A549 (cell line): ENCODE data around the gene PLAC9. TPM values are rescaled to one million over a fixed set of nuclear protein-coding genes. Genes with fewer than 3 reads are reported as not detected.

Source experiments
- ATAC-seq, 2 experiments: fragments of 200-7000 bp in 1 of 2; fragments of >200 bp in 1 of 2; cut with Nextera tagmentation in 1 of 2; cut with Tn5 transposase in 1 of 2; 3 replicates each; pipeline versions ENCODE4 v1.8.0 to v1.9.1; 2018 to 2020; ENCODE audit warnings: mild to moderate bottlenecking in 1 of 2, moderate library complexity in 1 of 2
- CTCF ChIA-PET: fragments of 300-600 bp; sonication (Branson Sonifier 250); formaldehyde crosslinking; extraction: SDS; loops from one replicate; lab custom pipeline; 2021; ENCODE audit warnings: antibody characterized with exemption, inconsistent platforms; lab: Yijun Ruan, JAX
- POLR2A ChIA-PET: fragments of 350-600 bp; formaldehyde crosslinking; extraction: SDS; loops from one replicate; lab custom pipeline; 2021; ENCODE audit warnings: antibody characterized with exemption, inconsistent platforms; lab: Yijun Ruan, JAX
- DNase-seq, 2 experiments: peaks; one replicate each; pipeline versions ENCODE4 v3.0.0 to v3.0.0-alpha.2; 2011 to 2016; ENCODE audit warnings: low read depth in 1 of 2, low spot score in 1 of 2
- FAIRE-seq: peaks from 2 replicates; lab custom pipeline; 2011; peaks lifted over from hg19 to GRCh38; lab: Jason Lieb, UNC
- H3K27ac ChIP-seq, 2 experiments: fragments of >200 bp; sonication (Bioruptor Twin); formaldehyde crosslinking; 3 replicates each; pipeline ENCODE4 v1.5.1; 2016 to 2017
- H3K4me1 ChIP-seq: fragments of >200 bp; sonication (Bioruptor Twin); formaldehyde crosslinking; 3 replicates; pipeline ENCODE4 v1.6.1; 2016
- H3K4me2 ChIP-seq: fragments of >200 bp; sonication (Bioruptor Twin); formaldehyde crosslinking; 3 replicates; pipeline ENCODE4 v1.6.1; 2016
- H3K4me3 ChIP-seq: fragments of >200 bp; sonication (Bioruptor Twin); formaldehyde crosslinking; 3 replicates; pipeline ENCODE4 v1.5.1; 2016
- H3K9me3 ChIP-seq: fragments of >200 bp; sonication (Bioruptor Twin); formaldehyde crosslinking; 3 replicates; pipeline ENCODE4 v1.6.1; 2016
- BHLHE40 ChIP-seq: IDR thresholded peaks from 2 replicates; pipeline ENCODE4 v1.6.1; 2012; ENCODE audit warnings: low read depth, low read length, inconsistent platforms
- CBX2 ChIP-seq: fragments of 200-600 bp; sonication (generic); IDR thresholded peaks from 2 replicates; pipeline ENCODE4 v1.6.1; 2016; ENCODE audit warnings: low read depth, mild to moderate bottlenecking, borderline replicate concordance
- EHF ChIP-seq: fragments of 250-450 bp; sonication (Bioruptor Pico); IDR thresholded peaks from 2 replicates; pipeline ENCODE4 v1.5.0; 2020; ENCODE audit warnings: mild to moderate bottlenecking
- ESRRA ChIP-seq: fragments of 150-350 bp; IDR thresholded peaks from 2 replicates; pipeline ENCODE4 v1.6.1; 2014; ENCODE audit warnings: mild to moderate bottlenecking, low read length, borderline replicate concordance
- FOSB ChIP-seq: fragments of 250-450 bp; sonication (Bioruptor Pico); IDR thresholded peaks from 2 replicates; pipeline ENCODE4 v1.5.0; 2020; ENCODE audit warnings: mild to moderate bottlenecking, moderate library complexity
- FOXS1 ChIP-seq: fragments of 250-450 bp; sonication (Bioruptor Pico); IDR thresholded peaks from 2 replicates; pipeline ENCODE4 v1.5.0; 2020; ENCODE audit warnings: mild to moderate bottlenecking, moderate library complexity
- GATA3 ChIP-seq: IDR thresholded peaks from 2 replicates; pipeline ENCODE4 v1.6.1; 2012; ENCODE audit warnings: borderline replicate concordance
- HEYL ChIP-seq: fragments of 250-450 bp; sonication (Bioruptor Pico); IDR thresholded peaks from 2 replicates; pipeline ENCODE4 v1.8.0; 2021; ENCODE audit warnings: mild to moderate bottlenecking, moderate library complexity
- HOXB13 ChIP-seq: fragments of 250-450 bp; sonication (Bioruptor Pico); IDR thresholded peaks from 2 replicates; pipeline ENCODE4 v1.5.0; 2020; ENCODE audit warnings: low read depth, mild to moderate bottlenecking, moderate library complexity
- JUN ChIP-seq, 2 experiments: fragments of >200 bp; sonication (Bioruptor Twin); formaldehyde crosslinking; IDR thresholded peaks; 2 replicates in 1 of 2; 3 replicates in 1 of 2; pipeline ENCODE4 v1.6.1; 2016 to 2017
- JUNB ChIP-seq: fragments of >200 bp; sonication (Bioruptor Twin); formaldehyde crosslinking; IDR thresholded peaks from 2 replicates; pipeline ENCODE4 v1.6.1; 2016
- KDM5A ChIP-seq: fragments of 200-600 bp; sonication (generic); IDR thresholded peaks from 2 replicates; pipeline ENCODE4 v1.6.1; 2016; ENCODE audit warnings: antibody characterized with exemption, mild to moderate bottlenecking
- MYC ChIP-seq: IDR thresholded peaks from 2 replicates; pipeline ENCODE4 v1.6.1; 2012; ENCODE audit warnings: mild to moderate bottlenecking, inconsistent platforms, low read length, improper control_type of control experiment, borderline replicate concordance
- NPAS2 ChIP-seq: fragments of 250-450 bp; sonication (Bioruptor Pico); IDR thresholded peaks from 2 replicates; pipeline ENCODE4 v1.8.0; 2022; ENCODE audit warnings: mild to moderate bottlenecking, moderate library complexity, borderline replicate concordance
- RNF2 ChIP-seq: fragments of 200-600 bp; sonication (generic); IDR thresholded peaks from 2 replicates; pipeline ENCODE4 v1.6.1; 2016; ENCODE audit warnings: low read depth, mild to moderate bottlenecking, antibody characterized with exemption, moderate library complexity, borderline replicate concordance
- TFCP2L1 ChIP-seq: fragments of 250-450 bp; sonication (Bioruptor Pico); IDR thresholded peaks from 2 replicates; pipeline ENCODE4 v1.5.0; 2021; ENCODE audit warnings: mild to moderate bottlenecking
- TP53 ChIP-seq: fragments of 250-450 bp; sonication (Bioruptor Pico); IDR thresholded peaks from 2 replicates; pipeline ENCODE4 v1.5.0; 2021; ENCODE audit warnings: mild to moderate bottlenecking, moderate library complexity
- ZC3H11A ChIP-seq: fragments of 450-650 bp; IDR thresholded peaks from 2 replicates; pipeline ENCODE4 v1.6.1; 2014; ENCODE audit warnings: antibody characterized with exemption, mild to moderate bottlenecking
- ZSCAN20 ChIP-seq: fragments of 250-450 bp; sonication (Bioruptor Pico); IDR thresholded peaks from 2 replicates; pipeline ENCODE4 v1.8.0; 2022; ENCODE audit warnings: mild to moderate bottlenecking, moderate library complexity
- WGBS: methylation state at CpG from one replicate; pipeline ENCODE4 v1.1.6; 2017; ENCODE audit errors: missing lambda C conversion rate; 5-methylcytosine and 5-hydroxymethylcytosine counted together
- polyA plus RNA-seq, 4 experiments: library from polyadenylated mRNA; depleted of rRNA in 3 of 4; stranded (reverse); fragments of >200 nt; fragmentation: RNase III in 1 of 4; extraction: RNeasy Plus Mini Kit Qiagen cat#74134 plus additional on column Dnase treatment in 1 of 4; gene quantifications; 2 replicates in 3 of 4; 3 replicates in 1 of 4; pipeline ENCODE4 v1.2.3, GENCODE V29; 2011 to 2017
- TF ChIP-seq, protein P1 (sequence below): IDR thresholded peaks from 2 replicates; pipeline ENCODE4 v1.6.1; 2012
- TF ChIP-seq, protein P2 (sequence below): fragments of 150-350 bp; IDR thresholded peaks from 2 replicates; pipeline ENCODE4 v1.6.1; 2014; ENCODE audit warnings: low read depth, mild to moderate bottlenecking, low read length
- TF ChIP-seq, protein P3 (sequence below): fragments of 250-450 bp; sonication (Bioruptor Pico); IDR thresholded peaks from 2 replicates; pipeline ENCODE4 v1.5.0; 2020; ENCODE audit warnings: low read depth, mild to moderate bottlenecking, moderate library complexity
- TF ChIP-seq, protein P4 (sequence below): fragments of >200 bp; sonication (Bioruptor Twin); formaldehyde crosslinking; IDR thresholded peaks from 2 replicates; pipeline ENCODE4 v1.6.1; 2016
- TF ChIP-seq, protein P5 (sequence below): fragments of 450-650 bp; IDR thresholded peaks from 2 replicates; pipeline ENCODE4 v1.6.1; 2014; ENCODE audit warnings: antibody characterized with exemption

Gene PLAC9
- polyA plus RNA-seq, 2 of the 4 experiments (the other 2 are of a cell fraction), result not detected

DNA sequence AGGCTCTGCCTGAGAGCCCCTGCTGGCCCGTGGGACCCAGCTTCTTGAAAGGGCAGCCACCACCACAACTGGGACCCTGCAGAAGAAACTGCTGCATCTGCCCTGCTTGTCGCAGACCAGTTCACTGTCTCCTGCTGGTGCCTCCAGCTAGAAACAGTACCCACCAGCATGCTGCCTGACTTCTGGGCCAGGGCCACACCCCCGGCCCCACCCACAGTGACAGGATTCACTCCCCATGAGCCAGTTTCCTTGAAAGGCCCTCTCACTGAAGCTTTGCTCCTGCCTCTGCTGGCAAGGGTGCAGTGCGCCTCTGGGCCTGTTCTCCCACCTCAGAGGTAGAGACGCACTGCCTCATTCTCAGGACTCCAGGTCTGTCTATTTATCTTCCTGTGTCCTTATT is 40.4 kb downstream of the PLAC9 start:
- POLR2A ChIA-PET, result no interaction called here
- DNase-seq, result no peak

DNA sequence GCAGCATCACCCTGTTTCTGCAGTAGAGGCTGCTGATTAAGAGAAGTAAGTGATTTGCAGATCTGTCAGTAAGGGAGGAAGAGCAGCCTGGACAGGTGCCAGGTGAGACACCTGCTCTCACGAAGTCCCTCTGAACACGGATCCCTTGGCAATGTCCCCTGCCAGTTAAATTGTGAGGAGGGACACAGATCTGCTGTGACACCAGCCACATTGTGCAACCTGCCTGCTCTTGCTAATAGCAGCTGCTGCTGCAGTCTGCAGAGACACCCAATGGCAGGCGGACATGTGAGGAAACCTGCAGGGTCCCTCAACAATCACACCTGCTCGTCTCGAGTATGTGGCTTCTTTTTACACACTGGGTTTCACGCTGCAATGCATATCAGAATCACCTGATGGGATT is 40.9 kb downstream of the PLAC9 start:
- WGBS, result 82% methylated on average over 6 of the region's 6 CpGs
- ATAC-seq (no peak), DNase-seq (no peak), FAIRE-seq (no peak)
- Histone ChIP-seq H3K9me3 (no peaks in the 10 kb centered on the region), H3K4me3 (no peak overlapping the region), H3K27ac (no peak overlapping the region), H3K4me1 (peaks cover 8% of the 10 kb centered on the region; the same call in 1 of the 3 replicates), H3K4me2 (no peak overlapping the region)
- ChIA-PET CTCF (interaction anchor here (0.9 to 1.6 kb wide), 2 partner anchors 15 to 30 kb away, joined by 4 to 5 read pairs; no protein-coding TSS in a partner anchor), POLR2A (no interaction called here)
- TF ChIP-seq ESRRA (no peak), KDM5A (no peak), JUN (IDR thresholded peaks at IDR 0.05) (no peak), NPAS2 (no peak), BHLHE40 (no peak), GATA3 (no peak), FOSB (no peak), RNF2 (no peak)
- TF ChIP-seq, protein P1, sequence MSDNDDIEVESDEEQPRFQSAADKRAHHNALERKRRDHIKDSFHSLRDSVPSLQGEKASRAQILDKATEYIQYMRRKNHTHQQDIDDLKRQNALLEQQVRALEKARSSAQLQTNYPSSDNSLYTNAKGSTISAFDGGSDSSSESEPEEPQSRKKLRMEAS, result no peak

More for the DNA sequence above, 40.4 kb downstream of the PLAC9 start:
- H3K4me2 ChIP-seq, result no peak overlapping the region
- no peak overlapping the region for H3K4me3 ChIP-seq
- FAIRE-seq (no peak), ATAC-seq (no peak; a peak in 1 of 6 replicates)
- no peaks in the 10 kb centered on the region for H3K9me3 ChIP-seq
- H3K27ac ChIP-seq, result no peak overlapping the region
- TF ChIP-seq CBX2 (no peak), ZSCAN20 (CRISPR knock-in tag) (no peak), BHLHE40 (no peak), MYC (no peak), TFCP2L1 (no peak)
- CTCF ChIA-PET, result interaction anchor here (1.6 to 2.5 kb wide), 2 partner anchors 22 to 29 kb away, joined by 5 to 6 read pairs; no protein-coding TSS in a partner anchor
- WGBS, result 74% methylated on average over 5 of the region's 5 CpGs
- peaks cover 2% of the 10 kb centered on the region; the same call in 1 of the 3 replicates for H3K4me1 ChIP-seq

DNA sequence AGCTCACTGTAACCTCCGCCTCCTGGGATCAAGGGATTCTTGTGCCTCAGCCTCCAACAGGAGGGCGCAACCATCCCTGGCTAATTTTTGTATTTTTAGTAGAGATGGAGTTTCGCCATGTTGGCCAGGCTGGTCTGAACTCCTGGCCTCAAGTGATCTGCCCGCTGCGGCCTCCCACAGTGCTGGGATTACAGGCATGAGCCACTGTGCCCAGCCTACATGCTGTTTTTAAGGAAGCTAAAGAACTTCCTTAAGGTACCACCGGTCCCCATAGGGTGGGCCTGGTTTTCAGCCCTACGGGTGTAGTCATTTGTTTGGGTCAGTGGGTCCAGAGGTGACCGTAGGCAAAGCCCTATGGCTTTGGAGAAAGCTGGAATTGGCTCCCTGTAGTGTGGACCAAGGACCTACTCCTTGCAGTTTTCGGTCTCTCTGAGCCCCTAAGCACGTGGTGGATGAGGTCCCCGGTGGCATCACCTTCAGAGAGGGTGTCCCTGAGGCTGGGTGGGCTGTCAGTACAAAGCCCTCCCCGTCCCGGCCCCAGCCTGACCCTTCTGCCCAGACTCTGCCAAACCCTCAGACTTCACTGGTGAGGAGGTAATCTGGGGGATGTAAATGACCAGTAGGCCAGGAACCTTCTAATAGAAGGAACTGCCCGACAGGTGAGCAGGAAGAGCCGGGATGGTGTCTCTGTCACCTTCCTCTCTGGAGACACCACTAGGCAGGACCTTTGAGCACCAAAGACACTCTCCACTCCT is 42.3 kb downstream of the PLAC9 start:
- CTCF ChIA-PET, result interaction anchor here (4.2 kb wide), 1 partner anchor 31 kb away, joined by 16 read pairs; no protein-coding TSS in a partner anchor
- Histone ChIP-seq H3K9me3 (no peaks in the 10 kb centered on the region), H3K4me1 (peaks cover 8% of the 10 kb centered on the region; the same call in 1 of the 3 replicates), H3K4me3 (no peak overlapping the region), H3K27ac (no peak overlapping the region), H3K4me2 (no peak overlapping the region)
- 96% methylated on average over 15 of the region's 15 CpGs for WGBS
- FAIRE-seq (no peak), DNase-seq (no peak), ATAC-seq (no peak)
- POLR2A ChIA-PET, result no interaction called here
- TF ChIP-seq ZSCAN20 (CRISPR knock-in tag), result no peak
- no peak for TF ChIP-seq ZC3H11A
- TF ChIP-seq, protein P2, sequence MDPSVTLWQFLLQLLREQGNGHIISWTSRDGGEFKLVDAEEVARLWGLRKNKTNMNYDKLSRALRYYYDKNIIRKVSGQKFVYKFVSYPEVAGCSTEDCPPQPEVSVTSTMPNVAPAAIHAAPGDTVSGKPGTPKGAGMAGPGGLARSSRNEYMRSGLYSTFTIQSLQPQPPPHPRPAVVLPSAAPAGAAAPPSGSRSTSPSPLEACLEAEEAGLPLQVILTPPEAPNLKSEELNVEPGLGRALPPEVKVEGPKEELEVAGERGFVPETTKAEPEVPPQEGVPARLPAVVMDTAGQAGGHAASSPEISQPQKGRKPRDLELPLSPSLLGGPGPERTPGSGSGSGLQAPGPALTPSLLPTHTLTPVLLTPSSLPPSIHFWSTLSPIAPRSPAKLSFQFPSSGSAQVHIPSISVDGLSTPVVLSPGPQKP, result no peak
- no peak for TF ChIP-seq FOXS1
- TF ChIP-seq, protein P3, sequence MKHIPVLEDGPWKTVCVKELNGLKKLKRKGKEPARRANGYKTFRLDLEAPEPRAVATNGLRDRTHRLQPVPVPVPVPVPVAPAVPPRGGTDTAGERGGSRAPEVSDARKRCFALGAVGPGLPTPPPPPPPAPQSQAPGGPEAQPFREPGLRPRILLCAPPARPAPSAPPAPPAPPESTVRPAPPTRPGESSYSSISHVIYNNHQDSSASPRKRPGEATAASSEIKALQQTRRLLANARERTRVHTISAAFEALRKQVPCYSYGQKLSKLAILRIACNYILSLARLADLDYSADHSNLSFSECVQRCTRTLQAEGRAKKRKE (CRISPR knock-in tag), result no peak

DNA sequence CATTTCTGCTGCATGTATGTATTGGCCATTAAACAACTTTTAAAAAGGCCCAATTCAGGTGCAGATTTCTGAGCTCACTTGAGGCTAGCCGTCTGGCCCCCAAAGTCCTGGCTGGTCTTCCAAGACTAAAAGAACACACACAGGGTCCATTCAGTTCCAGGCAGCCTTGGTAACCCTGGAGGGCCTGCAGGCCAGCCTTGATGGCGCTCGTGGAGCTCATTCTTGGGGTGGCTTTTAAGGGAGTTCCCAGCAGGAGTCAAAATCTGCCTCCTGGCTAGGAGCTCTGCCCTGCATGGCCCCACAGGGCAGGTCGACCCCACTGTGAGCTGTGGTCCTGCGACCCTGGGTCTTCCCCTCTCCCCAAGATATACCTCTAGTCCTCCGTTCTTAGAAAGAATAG is 44.0 kb downstream of the PLAC9 start:
- no peak overlapping the region for H3K4me3 ChIP-seq
- POLR2A ChIA-PET, result interaction anchor here (1.4 kb wide), 1 partner anchor 29 kb away, joined by 3 read pairs; the partner anchor contains the start of gene ANXA11
- DNase-seq (no peak), FAIRE-seq (no peak), ATAC-seq (no peak)
- WGBS, result 88% methylated on average over 6 of the region's 6 CpGs
- H3K27ac ChIP-seq, result no peak overlapping the region
- CTCF ChIA-PET, result interaction anchor here (0.8 to 4.2 kb wide), 5 partner anchors 8 to 46 kb away, joined by 5 to 16 read pairs (median 6); no protein-coding TSS in a partner anchor
- H3K4me2 ChIP-seq, result no peak overlapping the region
- H3K9me3 ChIP-seq, result no peaks in the 10 kb centered on the region
- H3K4me1 ChIP-seq, result peaks cover 8% of the 10 kb centered on the region; the same call in 1 of the 3 replicates
- TF ChIP-seq EHF (no peak), HEYL (CRISPR knock-in tag) (no peak), FOXS1 (no peak), RNF2 (no peak), JUN (IDR thresholded peaks at IDR 0.05) (no peak), ESRRA (no peak), JUNB (no peak), HOXB13 (CRISPR knock-in tag) (no peak), TP53 (CRISPR knock-in tag) (no peak), CBX2 (no peak)
- TF ChIP-seq, protein P4, sequence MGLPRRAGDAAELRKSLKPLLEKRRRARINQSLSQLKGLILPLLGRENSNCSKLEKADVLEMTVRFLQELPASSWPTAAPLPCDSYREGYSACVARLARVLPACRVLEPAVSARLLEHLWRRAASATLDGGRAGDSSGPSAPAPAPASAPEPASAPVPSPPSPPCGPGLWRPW, result no peak
- TF ChIP-seq, protein P1, result no peak
- TF ChIP-seq, protein P5, sequence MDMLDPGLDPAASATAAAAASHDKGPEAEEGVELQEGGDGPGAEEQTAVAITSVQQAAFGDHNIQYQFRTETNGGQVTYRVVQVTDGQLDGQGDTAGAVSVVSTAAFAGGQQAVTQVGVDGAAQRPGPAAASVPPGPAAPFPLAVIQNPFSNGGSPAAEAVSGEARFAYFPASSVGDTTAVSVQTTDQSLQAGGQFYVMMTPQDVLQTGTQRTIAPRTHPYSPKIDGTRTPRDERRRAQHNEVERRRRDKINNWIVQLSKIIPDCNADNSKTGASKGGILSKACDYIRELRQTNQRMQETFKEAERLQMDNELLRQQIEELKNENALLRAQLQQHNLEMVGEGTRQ, result no peak
- TF ChIP-seq, protein P2, result no peak
